Stimulated activated CD8-positive, alpha-beta memory T cell treated with anti-CD3 and anti-CD28 coated beads, Interleukin-12 subunit alpha, Interleukin-12 subunit beta, amount 100 ng/mL, for 24 hours (primary cell): Measurements from ENCODE around the gene RNF182.
"Not testable (repeated sequence)": the region's sequence is repeated elsewhere in the genome, so short reads cannot be mapped to it uniquely, and the experiment has no call there.

Source experiments
- DNase-seq: peaks from one replicate; pipeline ENCODE4 v3.0.0-alpha.2; 2020; ENCODE audit errors: extremely low read depth

Gene RNF182

GRCh38 chr6:13917141-13917540 lies 7.6 kb upstream of the RNF182 start:
- no peak for DNase-seq

- DNase-seq: no peak
Observed at GRCh38 chr6:13918686-13919250, 6.0 kb upstream of the RNF182 start.

- no peak for DNase-seq
Observed at GRCh38 chr6:13919861-13920260, 4.9 kb upstream of the RNF182 start.

GRCh38 chr6:13920552-13920951 lies 4.2 kb upstream of the RNF182 start:
- DNase-seq: no peak

- DNase-seq: no peak
Observed at GRCh38 chr6:13922750-13923149, 2.0 kb upstream of the RNF182 start.

- DNase-seq: no peak
Observed at GRCh38 chr6:13923527-13924145, 1.1 kb upstream of the RNF182 start.

- DNase-seq: no peak
Observed at GRCh38 chr6:13924146-13924948, 405 bp upstream of the RNF182 start.

- no peak for DNase-seq
Observed at GRCh38 chr6:13926378-13926777, 1.6 kb downstream of the RNF182 start.

- DNase-seq: no peak
Observed at GRCh38 chr6:13927203-13927602, 2.5 kb downstream of the RNF182 start.

GRCh38 chr6:13929196-13929595 lies 4.4 kb downstream of the RNF182 start:
- no peak for DNase-seq

GRCh38 chr6:13931797-13932402 lies 7.1 kb downstream of the RNF182 start:
- no peak for DNase-seq

- no peak for DNase-seq
Observed at GRCh38 chr6:13932785-13933184, 8.0 kb downstream of the RNF182 start.

GRCh38 chr6:13934721-13935120 lies 10.0 kb downstream of the RNF182 start:
- DNase-seq: no peak

- no peak for DNase-seq
Observed at GRCh38 chr6:13935190-13935880, 10.6 kb downstream of the RNF182 start.

GRCh38 chr6:13935881-13936261 lies 11.1 kb downstream of the RNF182 start:
- DNase-seq: not testable (repeated sequence)

GRCh38 chr6:13941902-13942301 lies 17.1 kb downstream of the RNF182 start:
- no peak for DNase-seq

GRCh38 chr6:13943943-13944342 lies 19.2 kb downstream of the RNF182 start:
- no peak for DNase-seq

- DNase-seq: no peak
Observed at GRCh38 chr6:13946506-13946905, 21.8 kb downstream of the RNF182 start.

GRCh38 chr6:13947611-13948178 lies 22.9 kb downstream of the RNF182 start:
- DNase-seq: no peak

GRCh38 chr6:13952101-13952500 lies 27.3 kb downstream of the RNF182 start:
- no peak for DNase-seq

GRCh38 chr6:13953061-13953705 lies 28.4 kb downstream of the RNF182 start:
- DNase-seq: no peak
